MM.1S (cell line): ENCODE data around the gene SRM.

Experiments used
- EZH2 ChIP-seq: fragments of 300-600 bp; sonication (generic); optimal IDR thresholded peaks from 2 replicates; pipeline ENCODE3; 2017; ENCODE audit warnings: low read depth, mild to moderate bottlenecking, antibody characterized with exemption, low read length, mixed read lengths
- TF ChIP-seq, protein P1 (sequence below): fragments of 300-600 bp; sonication (generic); IDR thresholded peaks from 2 replicates; pipeline ENCODE4 v1.5.1; 2016; ENCODE audit warnings: antibody characterized with exemption, low read length, mixed read lengths

DNA sequence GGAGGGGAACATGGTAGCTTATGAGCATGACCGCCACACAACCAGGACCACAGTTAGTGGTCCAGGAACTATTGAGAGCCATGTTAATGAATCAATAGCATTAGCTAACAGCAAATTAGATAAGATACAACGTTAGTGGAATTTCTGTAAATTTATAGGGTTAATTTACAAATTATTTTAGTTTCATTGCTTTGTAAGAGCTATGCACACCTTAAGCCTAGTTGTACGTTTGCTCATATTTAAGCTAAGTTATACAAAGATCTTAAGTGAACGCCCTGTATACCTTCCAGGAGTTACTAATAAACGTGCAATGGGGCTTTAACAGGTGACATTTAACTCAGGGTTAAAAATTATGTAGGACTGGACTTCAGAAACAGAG is 39.1 kb upstream of the SRM start:
- TF ChIP-seq, protein P1, sequence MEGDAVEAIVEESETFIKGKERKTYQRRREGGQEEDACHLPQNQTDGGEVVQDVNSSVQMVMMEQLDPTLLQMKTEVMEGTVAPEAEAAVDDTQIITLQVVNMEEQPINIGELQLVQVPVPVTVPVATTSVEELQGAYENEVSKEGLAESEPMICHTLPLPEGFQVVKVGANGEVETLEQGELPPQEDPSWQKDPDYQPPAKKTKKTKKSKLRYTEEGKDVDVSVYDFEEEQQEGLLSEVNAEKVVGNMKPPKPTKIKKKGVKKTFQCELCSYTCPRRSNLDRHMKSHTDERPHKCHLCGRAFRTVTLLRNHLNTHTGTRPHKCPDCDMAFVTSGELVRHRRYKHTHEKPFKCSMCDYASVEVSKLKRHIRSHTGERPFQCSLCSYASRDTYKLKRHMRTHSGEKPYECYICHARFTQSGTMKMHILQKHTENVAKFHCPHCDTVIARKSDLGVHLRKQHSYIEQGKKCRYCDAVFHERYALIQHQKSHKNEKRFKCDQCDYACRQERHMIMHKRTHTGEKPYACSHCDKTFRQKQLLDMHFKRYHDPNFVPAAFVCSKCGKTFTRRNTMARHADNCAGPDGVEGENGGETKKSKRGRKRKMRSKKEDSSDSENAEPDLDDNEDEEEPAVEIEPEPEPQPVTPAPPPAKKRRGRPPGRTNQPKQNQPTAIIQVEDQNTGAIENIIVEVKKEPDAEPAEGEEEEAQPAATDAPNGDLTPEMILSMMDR, result no peak
- no peak for TF ChIP-seq EZH2
